Measurements from ENCODE around the gene MUSTN1.

MUSTN1 gene

GRCh38 chr3:52836471-52836845 is 1.6 kb upstream of the MUSTN1 start:
- TF ChIP-seq CTCF (IDR thresholded peaks at IDR 0.05; ENCODE audit: low read depth, low read length) = no peak
- no peak overlapping the region for H3K4me3 ChIP-seq (ENCODE audit: low read depth, low read length)

GRCh38 chr3:52835766-52836470 is 1.1 kb upstream of the MUSTN1 start:
- no peak for TF ChIP-seq CTCF (IDR thresholded peaks at IDR 0.05; ENCODE audit: low read depth, low read length)
- H3K4me3 ChIP-seq (ENCODE audit: low read depth, low read length) = no peak overlapping the region

- no peak overlapping the region for H3K4me3 ChIP-seq (ENCODE audit: low read depth, low read length)
- TF ChIP-seq CTCF (IDR thresholded peaks at IDR 0.05; ENCODE audit: low read depth, low read length) = no peak
Measured at GRCh38 chr3:52833202-52833601, 1.6 kb downstream of the MUSTN1 start.

- no peak overlapping the region for H3K4me3 ChIP-seq (ENCODE audit: low read depth, low read length)
- TF ChIP-seq CTCF (IDR thresholded peaks at IDR 0.05; ENCODE audit: low read depth, low read length) = no peak
Measured at GRCh38 chr3:52831500-52832301, 3.1 kb downstream of the MUSTN1 start.

GRCh38 chr3:52830535-52831258 is 4.1 kb downstream of the MUSTN1 start, which contains the start of gene ITIH4:
TSS of gene ITIH4 (minus strand) at chr3:52830672. CDS start at chr3:52830642, 30 bp downstream.
- no peak for TF ChIP-seq CTCF (IDR thresholded peaks at IDR 0.05; ENCODE audit: low read depth, low read length)
- H3K4me3 ChIP-seq (ENCODE audit: low read depth, low read length) = no peak within 1 kb of the TSS

GRCh38 chr3:52829906-52830463 is 4.8 kb downstream of the MUSTN1 start:
- no peak for TF ChIP-seq CTCF (IDR thresholded peaks at IDR 0.05; ENCODE audit: low read depth, low read length)

More at GRCh38 chr3:52829906-52830463, 4.8 kb downstream of the MUSTN1 start:
- H3K4me3 ChIP-seq (ENCODE audit: low read depth, low read length) = no peak overlapping the region

Measured in WI38 (cell line).